ENCODE results near the gene PKN1.

The PKN1 gene

DNA sequence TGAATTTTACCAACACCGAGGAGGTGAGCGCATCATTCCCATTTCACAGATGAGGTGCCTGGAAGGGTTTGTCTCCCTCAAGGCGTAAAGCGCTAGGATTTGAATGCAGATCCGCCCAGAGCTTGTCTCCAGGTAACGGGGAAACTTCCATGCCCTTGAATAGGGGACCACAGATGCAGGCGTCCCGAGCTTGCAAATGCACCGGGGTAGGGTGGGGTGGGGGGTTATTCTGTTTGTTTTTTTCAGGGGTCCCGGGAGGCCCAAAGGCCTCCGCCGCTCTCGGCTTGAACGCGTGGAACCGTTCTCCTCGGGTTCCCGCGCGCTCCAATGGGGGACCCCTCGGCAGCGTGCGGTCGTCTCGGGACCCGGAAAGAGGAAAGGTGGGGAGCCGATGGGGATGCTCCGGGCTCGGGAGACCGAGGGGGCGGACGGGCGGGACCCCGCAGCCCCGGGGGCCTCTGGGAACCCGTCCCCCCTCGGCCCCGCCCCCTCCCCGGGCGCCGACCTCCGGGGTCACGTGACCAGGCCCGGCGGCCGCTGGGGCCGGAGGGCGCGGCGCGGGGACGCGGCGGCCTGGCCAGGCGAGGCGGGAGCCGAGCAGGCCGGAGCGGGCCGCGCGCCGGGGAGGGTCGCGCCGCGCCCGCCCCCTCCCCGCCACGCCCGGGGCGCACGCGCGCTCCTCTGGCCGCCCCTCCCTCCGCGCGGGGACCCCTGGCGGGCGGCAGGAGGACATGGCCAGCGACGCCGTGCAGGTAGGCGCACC is at the start of gene PKN1:
Gene PKN1, plus strand, starts transcription at position 516 of the 763 bp plus-strand sequence. Its CDS starts 216 bp downstream, at position 732.
- TF ChIP-seq SNAI2 (CRISPR knock-in tag; IDR thresholded peaks at IDR 0.05) (no peak), GLIS3 (CRISPR knock-in tag; IDR thresholded peaks at IDR 0.05) (no peak), ZNF70 (CRISPR knock-in tag; IDR thresholded peaks at IDR 0.05) (peak; percentile 65; the same call in 1 of the 2 replicates)
- ATAC-seq, result peak; percentile 9; the same call in 2 of the 3 replicates

DNA sequence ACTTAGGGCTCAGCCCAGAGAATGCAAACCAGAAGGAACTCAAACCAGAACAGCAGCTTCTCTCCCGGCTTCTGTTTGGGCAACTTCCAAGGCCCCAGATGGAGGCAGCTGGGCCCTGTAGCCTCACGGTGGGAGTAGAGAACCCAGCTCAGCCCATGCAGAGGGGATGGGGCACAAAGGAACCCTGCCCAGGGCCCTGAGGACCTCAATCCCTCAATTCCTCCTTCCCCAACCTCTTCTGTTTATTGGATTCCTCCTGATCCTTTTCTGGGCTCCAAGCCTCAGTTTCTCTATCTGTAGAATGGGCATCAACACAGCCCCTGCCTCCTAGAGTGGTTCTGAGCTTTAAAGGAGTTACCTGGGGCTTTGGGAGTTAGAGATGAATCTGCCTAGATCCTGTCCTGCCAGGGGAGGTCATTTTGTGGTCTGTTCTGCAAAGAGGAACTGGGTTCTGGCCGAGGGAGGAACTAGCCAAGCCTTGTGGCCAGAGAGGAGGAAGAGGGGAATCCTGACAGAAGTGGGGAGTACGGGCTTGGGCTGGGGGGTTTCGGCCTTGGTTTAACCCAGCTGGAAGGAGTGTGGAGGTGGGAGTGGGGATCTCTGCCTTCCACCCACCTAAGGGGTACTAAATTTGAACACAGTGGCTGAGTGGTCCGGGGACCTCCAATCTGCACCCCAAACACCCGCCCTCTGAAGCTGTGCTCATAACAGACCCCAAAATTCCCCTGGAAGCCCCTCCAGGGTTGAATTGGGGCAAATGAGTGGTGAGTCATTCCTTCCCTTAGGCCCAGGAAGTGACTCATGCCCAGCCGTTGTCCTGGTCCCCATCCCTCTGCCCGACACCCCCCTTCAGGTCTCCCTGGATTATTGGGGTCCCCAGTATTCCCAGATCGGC is 49.2 kb upstream of the PKN1 start:
- no peak for TF ChIP-seq ARNTL (CRISPR knock-in tag; IDR thresholded peaks at IDR 0.05; ENCODE audit: borderline replicate concordance, low read depth)
- TF ChIP-seq, protein P1, sequence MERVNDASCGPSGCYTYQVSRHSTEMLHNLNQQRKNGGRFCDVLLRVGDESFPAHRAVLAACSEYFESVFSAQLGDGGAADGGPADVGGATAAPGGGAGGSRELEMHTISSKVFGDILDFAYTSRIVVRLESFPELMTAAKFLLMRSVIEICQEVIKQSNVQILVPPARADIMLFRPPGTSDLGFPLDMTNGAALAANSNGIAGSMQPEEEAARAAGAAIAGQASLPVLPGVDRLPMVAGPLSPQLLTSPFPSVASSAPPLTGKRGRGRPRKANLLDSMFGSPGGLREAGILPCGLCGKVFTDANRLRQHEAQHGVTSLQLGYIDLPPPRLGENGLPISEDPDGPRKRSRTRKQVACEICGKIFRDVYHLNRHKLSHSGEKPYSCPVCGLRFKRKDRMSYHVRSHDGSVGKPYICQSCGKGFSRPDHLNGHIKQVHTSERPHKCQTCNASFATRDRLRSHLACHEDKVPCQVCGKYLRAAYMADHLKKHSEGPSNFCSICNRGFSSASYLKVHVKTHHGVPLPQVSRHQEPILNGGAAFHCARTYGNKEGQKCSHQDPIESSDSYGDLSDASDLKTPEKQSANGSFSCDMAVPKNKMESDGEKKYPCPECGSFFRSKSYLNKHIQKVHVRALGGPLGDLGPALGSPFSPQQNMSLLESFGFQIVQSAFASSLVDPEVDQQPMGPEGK (CRISPR knock-in tag; IDR thresholded peaks at IDR 0.05; ENCODE audit: borderline replicate concordance), result peak; percentile 59; the same call in 1 of the 2 replicates
- peak; percentile 58 for ATAC-seq

DNA sequence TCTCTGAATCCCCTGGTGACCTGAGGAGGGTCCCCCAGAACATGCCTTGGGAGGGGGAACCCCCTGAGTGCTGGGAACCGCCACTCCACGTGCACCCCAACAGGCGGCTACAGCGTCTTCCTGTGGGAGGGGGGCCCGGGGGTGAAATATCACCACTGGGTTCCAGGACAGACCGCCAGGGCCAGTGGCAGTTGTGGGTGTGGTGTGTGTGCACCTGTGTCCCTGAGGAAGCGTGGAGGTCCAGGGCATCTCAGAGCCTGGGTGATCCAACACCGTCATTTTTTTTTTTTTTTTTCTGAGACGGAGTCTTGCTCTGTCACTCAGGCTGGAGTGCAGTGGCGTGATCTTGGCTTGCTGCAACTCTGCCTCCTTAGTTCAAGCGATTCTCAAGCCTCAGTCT is 47.6 kb upstream of the PKN1 start:
- no peak for ATAC-seq
- TF ChIP-seq, protein P2, sequence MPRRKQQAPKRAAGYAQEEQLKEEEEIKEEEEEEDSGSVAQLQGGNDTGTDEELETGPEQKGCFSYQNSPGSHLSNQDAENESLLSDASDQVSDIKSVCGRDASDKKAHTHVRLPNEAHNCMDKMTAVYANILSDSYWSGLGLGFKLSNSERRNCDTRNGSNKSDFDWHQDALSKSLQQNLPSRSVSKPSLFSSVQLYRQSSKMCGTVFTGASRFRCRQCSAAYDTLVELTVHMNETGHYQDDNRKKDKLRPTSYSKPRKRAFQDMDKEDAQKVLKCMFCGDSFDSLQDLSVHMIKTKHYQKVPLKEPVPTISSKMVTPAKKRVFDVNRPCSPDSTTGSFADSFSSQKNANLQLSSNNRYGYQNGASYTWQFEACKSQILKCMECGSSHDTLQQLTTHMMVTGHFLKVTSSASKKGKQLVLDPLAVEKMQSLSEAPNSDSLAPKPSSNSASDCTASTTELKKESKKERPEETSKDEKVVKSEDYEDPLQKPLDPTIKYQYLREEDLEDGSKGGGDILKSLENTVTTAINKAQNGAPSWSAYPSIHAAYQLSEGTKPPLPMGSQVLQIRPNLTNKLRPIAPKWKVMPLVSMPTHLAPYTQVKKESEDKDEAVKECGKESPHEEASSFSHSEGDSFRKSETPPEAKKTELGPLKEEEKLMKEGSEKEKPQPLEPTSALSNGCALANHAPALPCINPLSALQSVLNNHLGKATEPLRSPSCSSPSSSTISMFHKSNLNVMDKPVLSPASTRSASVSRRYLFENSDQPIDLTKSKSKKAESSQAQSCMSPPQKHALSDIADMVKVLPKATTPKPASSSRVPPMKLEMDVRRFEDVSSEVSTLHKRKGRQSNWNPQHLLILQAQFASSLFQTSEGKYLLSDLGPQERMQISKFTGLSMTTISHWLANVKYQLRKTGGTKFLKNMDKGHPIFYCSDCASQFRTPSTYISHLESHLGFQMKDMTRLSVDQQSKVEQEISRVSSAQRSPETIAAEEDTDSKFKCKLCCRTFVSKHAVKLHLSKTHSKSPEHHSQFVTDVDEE (CRISPR knock-in tag; IDR thresholded peaks at IDR 0.05), result no peak
- TF ChIP-seq ZNF565 (CRISPR knock-in tag; conservative IDR thresholded peaks at IDR 0.05; ENCODE audit: low read depth) (no peak), ZC3H10 (CRISPR knock-in tag; IDR thresholded peaks at IDR 0.05) (no peak), ISL1 (CRISPR knock-in tag; IDR thresholded peaks at IDR 0.05) (no peak), BACH2 (CRISPR knock-in tag; IDR thresholded peaks at IDR 0.05; ENCODE audit: borderline replicate concordance) (no peak), TOX (CRISPR knock-in tag; IDR thresholded peaks at IDR 0.05; ENCODE audit: borderline replicate concordance) (no peak), SNAI2 (CRISPR knock-in tag; IDR thresholded peaks at IDR 0.05) (no peak), ESRRG (CRISPR knock-in tag; IDR thresholded peaks at IDR 0.05) (no peak), TCF4 (CRISPR knock-in tag; IDR thresholded peaks at IDR 0.05; ENCODE audit: borderline replicate concordance) (no peak)
- TF ChIP-seq, protein P3, sequence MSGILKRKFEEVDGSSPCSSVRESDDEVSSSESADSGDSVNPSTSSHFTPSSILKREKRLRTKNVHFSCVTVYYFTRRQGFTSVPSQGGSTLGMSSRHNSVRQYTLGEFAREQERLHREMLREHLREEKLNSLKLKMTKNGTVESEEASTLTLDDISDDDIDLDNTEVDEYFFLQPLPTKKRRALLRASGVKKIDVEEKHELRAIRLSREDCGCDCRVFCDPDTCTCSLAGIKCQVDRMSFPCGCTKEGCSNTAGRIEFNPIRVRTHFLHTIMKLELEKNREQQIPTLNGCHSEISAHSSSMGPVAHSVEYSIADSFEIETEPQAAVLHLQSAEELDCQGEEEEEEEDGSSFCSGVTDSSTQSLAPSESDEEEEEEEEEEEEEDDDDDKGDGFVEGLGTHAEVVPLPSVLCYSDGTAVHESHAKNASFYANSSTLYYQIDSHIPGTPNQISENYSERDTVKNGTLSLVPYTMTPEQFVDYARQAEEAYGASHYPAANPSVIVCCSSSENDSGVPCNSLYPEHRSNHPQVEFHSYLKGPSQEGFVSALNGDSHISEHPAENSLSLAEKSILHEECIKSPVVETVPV (CRISPR knock-in tag; IDR thresholded peaks at IDR 0.05), result no peak
- TF ChIP-seq, protein P1 (CRISPR knock-in tag; IDR thresholded peaks at IDR 0.05; ENCODE audit: borderline replicate concordance), result no peak

DNA sequence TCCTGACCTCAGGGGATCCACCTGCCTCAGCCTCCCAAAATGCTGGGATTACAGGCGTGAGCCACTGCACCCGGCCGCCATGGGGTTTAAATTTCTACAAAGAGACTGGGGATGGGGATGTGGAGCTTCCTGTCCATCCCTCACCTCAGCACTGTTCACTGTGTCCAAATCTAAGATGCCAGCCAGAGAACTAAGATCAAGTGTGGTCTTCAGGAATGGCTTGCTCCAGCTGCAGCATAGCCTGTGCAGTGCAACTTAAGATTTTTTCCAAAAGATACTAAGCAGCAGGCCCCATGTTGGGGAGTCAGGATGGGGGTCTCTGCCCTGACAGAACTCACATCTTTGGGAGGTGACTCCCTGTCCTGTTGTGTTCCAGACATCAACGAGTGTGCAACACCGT is 42.6 kb upstream of the PKN1 start:
- ATAC-seq, result no peak
- TF ChIP-seq ZFP3 (CRISPR knock-in tag; IDR thresholded peaks at IDR 0.05) (no peak), ARNTL (CRISPR knock-in tag; IDR thresholded peaks at IDR 0.05; ENCODE audit: borderline replicate concordance, low read depth) (no peak), TCF4 (CRISPR knock-in tag; IDR thresholded peaks at IDR 0.05; ENCODE audit: borderline replicate concordance) (no peak), ISL1 (CRISPR knock-in tag; IDR thresholded peaks at IDR 0.05) (no peak), GLIS3 (CRISPR knock-in tag; IDR thresholded peaks at IDR 0.05) (no peak)
- TF ChIP-seq, protein P1 (CRISPR knock-in tag; IDR thresholded peaks at IDR 0.05; ENCODE audit: borderline replicate concordance), result no peak
- TF ChIP-seq, protein P3 (CRISPR knock-in tag; IDR thresholded peaks at IDR 0.05), result no peak
